ENCODE measurements around the gene SLC25A2.
"Not testable (repeated sequence)": the region's sequence is repeated elsewhere in the genome, so short reads cannot be mapped to it uniquely, and the experiment has no call there.

The SLC25A2 gene

GRCh38 chr5:141342773-141343172 is 38.9 kb upstream of the SLC25A2 start:
- no peak for DNase-seq (ENCODE audit: insufficient read length, low spot score)
- TF ChIP-seq CTCF (IDR thresholded peaks at IDR 0.05; ENCODE audit: insufficient read depth, missing control alignments), result no peak

GRCh38 chr5:141340781-141341354 is 37.0 kb upstream of the SLC25A2 start:
- not testable (repeated sequence) for DNase-seq (ENCODE audit: insufficient read length, low spot score); FAIRE-seq

More at GRCh38 chr5:141342773-141343172, 38.9 kb upstream of the SLC25A2 start:
- no peak for FAIRE-seq

- peak; percentile 38 for TF ChIP-seq CTCF (IDR thresholded peaks at IDR 0.05; ENCODE audit: insufficient read depth, missing control alignments)
- DNase-seq (ENCODE audit: insufficient read length, low spot score), result no peak
Measured at GRCh38 chr5:141338538-141339306, 34.9 kb upstream of the SLC25A2 start, which contains the start of gene PCDHGA2. Gene PCDHGA2 (plus strand): TSS chr5:141338760.

GRCh38 chr5:141332571-141332970 is 28.7 kb upstream of the SLC25A2 start:
- DNase-seq (ENCODE audit: insufficient read length, low spot score); FAIRE-seq: not testable (repeated sequence)

More at GRCh38 chr5:141338538-141339306, 34.9 kb upstream of the SLC25A2 start, which contains the start of gene PCDHGA2:
- FAIRE-seq, result no peak

- DNase-seq (ENCODE audit: insufficient read length, low spot score), result no peak
- FAIRE-seq, result no peak
- TF ChIP-seq CTCF (IDR thresholded peaks at IDR 0.05; ENCODE audit: insufficient read depth, missing control alignments), result peak; percentile 29
Measured at GRCh38 chr5:141330299-141331080, 26.6 kb upstream of the SLC25A2 start, which contains the start of gene PCDHGA1. Gene PCDHGA1 (plus strand): TSS chr5:141330514.

GRCh38 chr5:141328231-141328630 is 24.4 kb upstream of the SLC25A2 start:
- FAIRE-seq (no peak), DNase-seq (ENCODE audit: insufficient read length, low spot score) (no peak)
- TF ChIP-seq CTCF (IDR thresholded peaks at IDR 0.05; ENCODE audit: insufficient read depth, missing control alignments), result no peak

GRCh38 chr5:141326088-141326854 is 22.4 kb upstream of the SLC25A2 start:
- DNase-seq (ENCODE audit: insufficient read length, low spot score) (no peak), FAIRE-seq (no peak)
- TF ChIP-seq CTCF (IDR thresholded peaks at IDR 0.05; ENCODE audit: insufficient read depth, missing control alignments), result no peak
